ENCODE measurements around the gene MAML3.

The MAML3 gene

GRCh38 chr4:139826426-139826825 lies 327.6 kb downstream of the MAML3 start:
- DNase-seq: no peak

GRCh38 chr4:139825523-139826014 lies 328.4 kb downstream of the MAML3 start:
- DNase-seq: no peak

GRCh38 chr4:139824882-139825522 lies 329.0 kb downstream of the MAML3 start:
- DNase-seq: no peak

GRCh38 chr4:139823746-139824145 lies 330.2 kb downstream of the MAML3 start:
- no peak for DNase-seq

- no peak for DNase-seq
These were observed 330.6 kb downstream of the MAML3 start for GRCh38 chr4:139823345-139823744.

- DNase-seq: no peak
These were observed 331.6 kb downstream of the MAML3 start for GRCh38 chr4:139822391-139822790.

GRCh38 chr4:139819082-139819481 lies 334.9 kb downstream of the MAML3 start:
- no peak for DNase-seq

- DNase-seq: no peak
These were observed 336.1 kb downstream of the MAML3 start for GRCh38 chr4:139817657-139818452.

GRCh38 chr4:139816856-139817255 lies 337.1 kb downstream of the MAML3 start:
- DNase-seq: no peak

GRCh38 chr4:139815778-139816601 lies 338.0 kb downstream of the MAML3 start:
- DNase-seq: peak; percentile 62

GRCh38 chr4:139814323-139815015 lies 339.5 kb downstream of the MAML3 start:
- no peak for DNase-seq

GRCh38 chr4:139813881-139814280 lies 340.1 kb downstream of the MAML3 start:
- no peak for DNase-seq

- no peak for DNase-seq
These were observed 343.3 kb downstream of the MAML3 start for GRCh38 chr4:139810710-139811109.

- DNase-seq: no peak
These were observed 344.2 kb downstream of the MAML3 start for GRCh38 chr4:139809757-139810140.

- no peak for DNase-seq
These were observed 344.9 kb downstream of the MAML3 start for GRCh38 chr4:139808808-139809756.

GRCh38 chr4:139808381-139808807 lies 345.6 kb downstream of the MAML3 start:
- no peak for DNase-seq

- DNase-seq: no peak
These were observed 346.5 kb downstream of the MAML3 start for GRCh38 chr4:139807483-139807882.

- DNase-seq: no peak
These were observed 347.1 kb downstream of the MAML3 start for GRCh38 chr4:139806929-139807328.

- DNase-seq: no peak
These were observed 351.1 kb downstream of the MAML3 start for GRCh38 chr4:139802931-139803330.

- no peak for DNase-seq
These were observed 351.5 kb downstream of the MAML3 start for GRCh38 chr4:139802488-139802887.

GRCh38 chr4:139801895-139802294 lies 352.1 kb downstream of the MAML3 start:
- no peak for DNase-seq

- no peak for DNase-seq
These were observed 353.9 kb downstream of the MAML3 start for GRCh38 chr4:139800082-139800481.

Data from right forelimb (tissue), 1 donor.